ENCODE data around the gene OSBPL3. TPM values are rescaled to one million over a fixed set of nuclear protein-coding genes. Genes with fewer than 3 reads are reported as not detected.

Gene OSBPL3
- total RNA-seq, 1 experiment from 2014 or later, result 11.6 TPM

DNA sequence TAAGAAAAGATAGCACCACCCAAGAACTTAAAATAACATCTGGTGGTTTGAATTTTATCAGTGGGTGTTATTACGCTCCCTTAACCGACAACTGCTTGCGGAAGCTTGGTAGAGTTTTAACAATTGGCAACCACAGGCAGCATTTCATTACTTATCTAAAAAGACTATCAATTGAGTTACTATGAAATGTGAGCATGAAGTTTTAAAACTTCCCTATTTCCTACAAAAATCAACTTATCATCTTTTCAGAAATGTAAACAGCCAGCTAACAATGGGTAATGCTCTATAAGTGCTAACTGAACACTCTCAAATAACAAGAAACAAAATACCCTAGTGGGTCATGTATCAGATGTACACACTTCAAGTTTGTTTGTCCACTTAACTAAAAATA, 68.8 kb downstream of the OSBPL3 start:
- no peaks in the 10 kb centered on the region for H3F3A ChIP-seq (ENCODE audit: low read length, unreplicated experiment)
- no peak overlapping the region for H3K4me3 ChIP-seq (ENCODE audit: low read length)
- no peaks in the 10 kb centered on the region for H3K9me3 ChIP-seq (ENCODE audit: low read length)
- no peaks in the 10 kb centered on the region for H3K27me3 ChIP-seq (ENCODE audit: low read length)
- CTCF ChIA-PET, result interaction anchor here (0.8 kb wide), 1 partner anchor 68 kb away, joined by 3 read pairs; the partner anchor contains the start of gene OSBPL3
- no peaks in the 10 kb centered on the region for H3K36me3 ChIP-seq (ENCODE audit: low read depth, low read length)
- peaks cover 71% of the 10 kb centered on the region for H3K79me2 ChIP-seq (ENCODE audit: low read length)
- H3K27ac ChIP-seq (ENCODE audit: low read length), result no peak overlapping the region
- H3K4me1 ChIP-seq (ENCODE audit: insufficient read depth, low read length), result peaks cover 32% of the 10 kb centered on the region
- POLR2A ChIA-PET (ENCODE audit: unreplicated experiment), result no interaction called here
- no TSS peak for BruUV-seq (replicated peaks)
- no peak overlapping the region for H3K4me2 ChIP-seq (ENCODE audit: low read length)
- intact Hi-C loops (cut with micrococcal nuclease), result no loop called here
- H2AFZ ChIP-seq (ENCODE audit: low read length), result no peak overlapping the region
- H3K9me2 ChIP-seq (replicated peaks; ENCODE audit: low read length), result no peaks in the 10 kb centered on the region
- H4K20me1 ChIP-seq (ENCODE audit: low read length), result no peaks in the 10 kb centered on the region
- TF ChIP-seq, protein P1, sequence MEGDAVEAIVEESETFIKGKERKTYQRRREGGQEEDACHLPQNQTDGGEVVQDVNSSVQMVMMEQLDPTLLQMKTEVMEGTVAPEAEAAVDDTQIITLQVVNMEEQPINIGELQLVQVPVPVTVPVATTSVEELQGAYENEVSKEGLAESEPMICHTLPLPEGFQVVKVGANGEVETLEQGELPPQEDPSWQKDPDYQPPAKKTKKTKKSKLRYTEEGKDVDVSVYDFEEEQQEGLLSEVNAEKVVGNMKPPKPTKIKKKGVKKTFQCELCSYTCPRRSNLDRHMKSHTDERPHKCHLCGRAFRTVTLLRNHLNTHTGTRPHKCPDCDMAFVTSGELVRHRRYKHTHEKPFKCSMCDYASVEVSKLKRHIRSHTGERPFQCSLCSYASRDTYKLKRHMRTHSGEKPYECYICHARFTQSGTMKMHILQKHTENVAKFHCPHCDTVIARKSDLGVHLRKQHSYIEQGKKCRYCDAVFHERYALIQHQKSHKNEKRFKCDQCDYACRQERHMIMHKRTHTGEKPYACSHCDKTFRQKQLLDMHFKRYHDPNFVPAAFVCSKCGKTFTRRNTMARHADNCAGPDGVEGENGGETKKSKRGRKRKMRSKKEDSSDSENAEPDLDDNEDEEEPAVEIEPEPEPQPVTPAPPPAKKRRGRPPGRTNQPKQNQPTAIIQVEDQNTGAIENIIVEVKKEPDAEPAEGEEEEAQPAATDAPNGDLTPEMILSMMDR (conservative IDR thresholded peaks at IDR 0.05; ENCODE audit: low read depth, low read length), result no peak
- no peak for TF ChIP-seq EZH2phosphoT487 (IDR thresholded peaks at IDR 0.05; ENCODE audit: borderline replicate concordance, low read length)
- no peak for TF ChIP-seq EZH2 (IDR thresholded peaks at IDR 0.05; ENCODE audit: low read length, unreplicated experiment)
- no peak overlapping the region for H3K9ac ChIP-seq (ENCODE audit: low read length)
- ATAC-seq, result no peak
- no peak for DNase-seq

DNA sequence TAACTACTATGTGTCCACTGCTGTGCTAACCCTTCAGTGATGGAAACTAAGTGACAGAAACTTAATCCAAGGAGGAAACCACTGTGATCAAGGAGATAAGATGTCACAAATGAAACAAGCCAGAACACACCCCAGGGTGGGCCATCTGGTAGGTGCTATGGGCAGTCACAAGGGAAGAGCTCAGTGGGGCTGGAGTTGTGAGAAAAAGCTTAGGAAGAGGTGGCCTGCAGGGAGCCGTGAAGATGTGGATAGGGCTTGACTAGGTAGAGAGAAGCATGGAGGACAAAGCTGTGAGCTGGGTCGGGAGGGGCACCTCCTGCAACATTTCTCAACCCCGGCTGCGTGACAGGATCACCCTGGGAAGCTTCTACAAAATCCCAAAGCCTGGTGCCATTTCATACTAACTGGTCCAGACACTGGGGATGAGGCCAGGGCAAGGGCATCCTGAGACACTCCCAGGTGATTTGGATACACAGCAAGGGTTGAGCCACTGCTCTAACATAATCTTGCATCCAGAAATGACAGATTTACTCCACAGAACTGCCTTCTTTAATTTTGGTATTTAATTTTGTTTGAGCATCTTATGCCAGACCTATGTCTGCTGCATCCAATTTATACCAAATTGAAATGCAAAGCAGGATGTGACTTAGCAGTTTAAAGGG, 69.3 kb downstream of the OSBPL3 start:
- Histone ChIP-seq H3K4me3 (ENCODE audit: low read length) (no peak overlapping the region), H3K36me3 (ENCODE audit: low read depth, low read length) (no peaks in the 10 kb centered on the region), H4K20me1 (ENCODE audit: low read length) (no peaks in the 10 kb centered on the region), H3F3A (ENCODE audit: low read length, unreplicated experiment) (no peaks in the 10 kb centered on the region), H2AFZ (ENCODE audit: low read length) (no peak overlapping the region), H3K4me2 (ENCODE audit: low read length) (no peak overlapping the region), H3K79me2 (ENCODE audit: low read length) (peaks cover 75% of the 10 kb centered on the region), H3K9me3 (ENCODE audit: low read length) (no peaks in the 10 kb centered on the region), H3K27me3 (ENCODE audit: low read length) (no peaks in the 10 kb centered on the region), H3K27ac (ENCODE audit: low read length) (no peak overlapping the region), H3K9ac (ENCODE audit: low read length) (no peak overlapping the region), H3K9me2 (replicated peaks; ENCODE audit: low read length) (no peaks in the 10 kb centered on the region), H3K4me1 (ENCODE audit: insufficient read depth, low read length) (peaks cover 37% of the 10 kb centered on the region)
- CTCF ChIA-PET, result no interaction called here
- ATAC-seq, result no peak
- intact Hi-C loops (cut with micrococcal nuclease), result no loop called here
- TF ChIP-seq EZH2 (IDR thresholded peaks at IDR 0.05; ENCODE audit: low read length, unreplicated experiment) (no peak), EZH2phosphoT487 (IDR thresholded peaks at IDR 0.05; ENCODE audit: borderline replicate concordance, low read length) (no peak)
- POLR2A ChIA-PET (ENCODE audit: unreplicated experiment), result no interaction called here
- no TSS peak for BruUV-seq (replicated peaks)
- no peak for DNase-seq

- intact Hi-C loops (cut with micrococcal nuclease), result loop anchor here (5.0 kb wide), 1 partner anchor 74 kb away; the partner anchor contains the start of gene OSBPL3
- no peaks in the 10 kb centered on the region for H3K9me3 ChIP-seq (ENCODE audit: low read length)
- no peaks in the 10 kb centered on the region for H3K27me3 ChIP-seq (ENCODE audit: low read length)
- peaks cover 73% of the 10 kb centered on the region for H3K79me2 ChIP-seq (ENCODE audit: low read length)
- H3K4me2 ChIP-seq (ENCODE audit: low read length), result no peak overlapping the region
- H3F3A ChIP-seq (ENCODE audit: low read length, unreplicated experiment), result no peaks in the 10 kb centered on the region
- no peak overlapping the region for H3K4me3 ChIP-seq (ENCODE audit: low read length)
- no peak for DNase-seq
- no peaks in the 10 kb centered on the region for H3K9me2 ChIP-seq (replicated peaks; ENCODE audit: low read length)
- ChIA-PET CTCF (no interaction called here), POLR2A (ENCODE audit: unreplicated experiment) (no interaction called here)
- H2AFZ ChIP-seq (ENCODE audit: low read length), result no peak overlapping the region
- ATAC-seq, result no peak
- H4K20me1 ChIP-seq (ENCODE audit: low read length), result no peaks in the 10 kb centered on the region
- no peak overlapping the region; the same call in 1 of the 2 replicates for H3K27ac ChIP-seq (ENCODE audit: low read length)
- BruUV-seq (replicated peaks), result no TSS peak
- no peak overlapping the region for H3K9ac ChIP-seq (ENCODE audit: low read length)
- H3K4me1 ChIP-seq (ENCODE audit: insufficient read depth, low read length), result peaks cover 52% of the 10 kb centered on the region
- TF ChIP-seq, protein P1 (conservative IDR thresholded peaks at IDR 0.05; ENCODE audit: low read depth, low read length), result no peak
- TF ChIP-seq EZH2 (IDR thresholded peaks at IDR 0.05; ENCODE audit: low read length, unreplicated experiment) (no peak), EZH2phosphoT487 (IDR thresholded peaks at IDR 0.05; ENCODE audit: borderline replicate concordance, low read length) (no peak)
- H3K36me3 ChIP-seq (ENCODE audit: low read depth, low read length), result no peaks in the 10 kb centered on the region
These were observed 71.3 kb downstream of the OSBPL3 start for GRCh38 chr7:24908727-24909126.
